Stimulated activated CD4-positive, alpha-beta T cell treated with anti-CD3 and anti-CD28 coated beads, TNF-alpha, amount 100 ng/mL, for 4 hours (primary cell): ENCODE results near the gene YRDC.

ENCODE experiments used
- DNase-seq, 3 experiments: peaks; one replicate each; pipeline ENCODE4 v3.0.0-alpha.2; 2020; ENCODE audit warnings: low read depth in 3 of 3

YRDC gene

DNA sequence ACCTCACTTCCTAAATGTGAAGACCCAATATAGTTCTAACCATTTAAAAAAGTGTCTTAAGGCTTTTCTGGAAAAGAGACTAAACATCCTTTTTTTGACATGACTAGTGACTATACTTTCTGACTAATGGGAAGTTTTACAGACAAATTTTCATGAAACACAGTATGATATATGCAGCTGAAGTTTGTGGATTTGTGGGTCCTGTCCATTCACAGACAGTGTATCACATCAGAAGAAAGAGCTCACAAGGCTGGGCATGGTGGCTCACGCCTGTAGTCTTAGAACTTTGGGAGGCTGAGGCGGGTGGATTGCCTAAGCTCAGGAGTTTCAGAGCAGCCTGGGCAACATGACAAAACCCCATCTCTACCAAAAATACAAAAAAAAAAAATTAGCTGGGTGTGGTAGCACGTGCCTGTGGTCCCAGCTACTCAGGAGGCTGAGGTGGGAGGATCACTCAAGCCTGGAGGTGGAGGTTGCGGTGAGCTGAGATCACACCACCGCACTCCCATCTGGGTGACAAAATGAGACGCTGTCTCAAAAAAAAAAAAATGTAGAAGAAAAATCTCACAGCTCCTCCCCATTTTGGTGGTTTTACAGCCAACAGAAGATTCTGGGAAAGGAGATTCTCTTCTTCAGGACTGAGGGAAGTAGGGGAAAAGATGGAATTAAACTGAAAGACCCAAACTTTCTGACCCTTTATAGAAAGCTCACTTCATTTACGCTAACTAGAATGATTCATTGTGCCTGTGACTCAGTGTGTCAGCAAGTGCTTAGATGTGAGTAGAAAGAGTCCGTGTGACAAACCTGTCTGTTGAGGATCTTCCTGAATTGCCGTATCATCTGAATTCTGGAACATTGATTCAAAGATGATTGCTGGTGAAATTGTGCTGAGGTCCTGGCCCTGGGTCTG, 15.2 kb upstream of the YRDC start:
- no peak for DNase-seq

DNA sequence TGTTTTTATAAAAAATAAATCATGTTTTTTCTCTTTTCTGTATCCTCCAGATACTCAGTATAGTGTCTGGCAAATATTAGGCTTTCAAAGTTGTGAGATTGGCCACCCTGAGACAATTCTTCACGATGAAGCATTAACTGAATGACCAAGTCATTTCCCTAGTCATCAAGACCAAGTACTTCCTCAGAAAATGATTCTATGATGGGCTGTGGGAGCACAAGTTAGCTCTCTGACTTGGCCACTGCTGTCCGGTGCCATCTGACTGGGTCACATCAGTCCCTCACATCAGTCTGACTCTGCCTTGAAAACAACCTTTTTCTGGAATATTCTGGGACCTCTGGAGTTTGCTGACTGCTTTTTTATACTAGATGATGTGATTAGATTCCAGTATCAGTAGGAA, 13.5 kb upstream of the YRDC start:
- DNase-seq = no peak

DNA sequence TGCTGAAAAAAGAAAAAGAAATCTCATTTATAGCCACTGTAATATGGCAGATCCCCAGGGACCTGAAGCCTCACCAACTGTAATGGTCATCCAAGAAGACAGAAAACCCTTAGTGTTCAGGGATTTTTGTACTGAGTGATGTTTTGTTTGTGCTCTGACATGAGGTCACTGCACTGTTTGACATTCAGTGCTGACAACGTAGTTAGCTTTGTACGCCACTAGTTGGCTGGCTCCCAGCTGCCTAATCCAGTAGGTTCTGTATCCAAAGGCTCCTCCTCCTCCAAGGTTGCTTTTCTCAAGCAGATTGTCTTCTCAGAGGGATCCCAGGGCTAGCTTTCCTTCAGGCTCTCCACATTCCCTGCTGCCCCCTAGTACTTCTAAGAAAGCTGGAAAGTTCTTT, 9.5 kb upstream of the YRDC start:
- no peak for DNase-seq

DNA sequence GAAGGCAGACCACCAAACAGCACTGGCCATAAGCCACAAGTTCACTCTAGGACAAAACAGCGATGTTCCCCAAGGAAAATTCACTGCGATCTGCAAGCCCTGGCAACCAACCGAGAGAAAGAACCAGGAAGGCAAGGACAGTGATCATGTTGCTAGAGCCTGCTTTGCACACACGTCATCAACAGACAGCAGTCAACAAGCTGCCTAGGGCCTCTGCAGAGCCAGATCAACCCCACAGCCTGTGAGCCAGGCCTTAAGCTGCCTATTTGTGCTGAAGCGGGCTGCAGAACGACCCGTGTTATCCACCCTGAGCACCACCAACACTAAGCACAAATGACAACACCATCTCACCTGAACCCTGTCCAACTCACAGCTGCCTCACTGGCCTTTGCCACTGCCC, 6.2 kb upstream of the YRDC start:
- DNase-seq = no peak

DNA sequence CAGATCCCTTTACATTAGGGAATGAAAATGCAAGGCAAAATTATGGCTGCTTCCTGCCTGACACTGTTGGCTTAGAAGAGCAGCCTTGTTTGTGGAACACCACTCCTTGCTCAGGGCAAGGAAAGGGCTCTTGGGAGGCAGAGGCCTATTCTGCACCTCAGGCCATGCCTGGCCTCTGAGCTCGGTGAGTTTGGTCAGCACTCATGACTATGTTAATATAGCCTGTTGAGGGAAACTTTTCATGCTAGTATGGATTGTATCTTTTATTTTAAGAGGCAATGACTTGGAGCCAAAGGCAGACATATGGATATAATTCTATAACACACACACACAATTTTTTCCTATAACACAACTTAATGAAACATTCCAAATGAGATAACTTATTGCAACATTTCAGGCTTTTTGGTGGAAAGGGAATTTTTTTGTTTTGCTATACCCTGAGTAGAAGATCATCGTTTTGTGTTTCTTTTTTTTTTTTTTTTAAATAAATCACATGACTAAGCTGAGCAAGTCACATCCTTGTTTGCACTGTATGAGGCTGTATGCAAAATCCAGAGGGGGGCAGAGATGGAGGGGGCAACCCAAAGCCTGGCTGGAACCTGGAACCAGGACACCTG, 5.6 kb upstream of the YRDC start:
- no peak for DNase-seq

DNA sequence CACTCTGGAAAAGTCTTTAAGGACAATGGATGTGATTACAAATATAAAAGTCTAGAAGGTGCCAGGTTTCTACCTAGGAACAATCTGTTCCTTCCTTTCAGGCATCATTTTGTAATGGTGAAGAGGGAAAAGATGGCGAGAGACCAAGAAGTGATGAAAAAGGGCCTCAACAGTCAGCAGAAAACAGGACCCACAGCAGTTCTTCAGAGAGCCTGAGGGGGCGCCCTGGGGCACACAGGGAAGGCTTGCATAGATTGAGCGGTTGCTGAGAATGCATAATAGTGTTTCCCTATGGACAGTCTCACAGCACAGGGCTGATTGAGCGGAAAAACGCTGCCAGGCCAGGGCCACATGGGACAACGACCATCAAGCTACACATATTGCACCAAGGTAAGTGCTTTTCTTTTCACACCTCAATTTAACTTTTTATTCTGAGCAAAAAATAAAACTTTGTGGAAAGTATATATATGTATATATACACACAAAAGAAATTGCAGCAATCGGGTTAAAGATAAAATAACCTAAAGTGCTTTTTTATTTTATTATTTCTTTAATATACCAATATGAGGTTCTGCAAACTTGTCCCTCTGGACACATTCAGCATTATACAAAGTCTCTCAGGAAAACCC, 3.1 kb upstream of the YRDC start:
- peak; percentile 29 to 36 (median 35) for DNase-seq

DNA sequence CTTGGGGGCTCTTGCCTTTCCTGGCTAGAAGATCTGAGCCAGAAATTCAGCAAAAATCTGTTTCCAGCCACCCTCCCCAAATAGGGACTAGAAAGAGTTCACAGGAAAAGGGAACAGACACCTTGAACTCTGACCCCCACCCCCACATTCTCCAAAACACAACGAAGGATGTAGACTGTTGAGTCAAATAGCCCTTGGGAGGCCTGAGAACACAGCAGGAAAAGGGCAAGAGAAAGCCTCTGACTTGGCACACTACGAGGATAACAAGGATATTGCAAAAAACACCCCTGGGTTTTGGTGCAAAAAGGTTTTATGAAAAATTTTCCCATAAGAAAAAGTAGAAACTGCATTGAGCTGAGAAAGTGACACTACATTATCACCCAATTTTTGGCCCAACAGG, 1.9 kb upstream of the YRDC start:
- no peak for DNase-seq

DNA sequence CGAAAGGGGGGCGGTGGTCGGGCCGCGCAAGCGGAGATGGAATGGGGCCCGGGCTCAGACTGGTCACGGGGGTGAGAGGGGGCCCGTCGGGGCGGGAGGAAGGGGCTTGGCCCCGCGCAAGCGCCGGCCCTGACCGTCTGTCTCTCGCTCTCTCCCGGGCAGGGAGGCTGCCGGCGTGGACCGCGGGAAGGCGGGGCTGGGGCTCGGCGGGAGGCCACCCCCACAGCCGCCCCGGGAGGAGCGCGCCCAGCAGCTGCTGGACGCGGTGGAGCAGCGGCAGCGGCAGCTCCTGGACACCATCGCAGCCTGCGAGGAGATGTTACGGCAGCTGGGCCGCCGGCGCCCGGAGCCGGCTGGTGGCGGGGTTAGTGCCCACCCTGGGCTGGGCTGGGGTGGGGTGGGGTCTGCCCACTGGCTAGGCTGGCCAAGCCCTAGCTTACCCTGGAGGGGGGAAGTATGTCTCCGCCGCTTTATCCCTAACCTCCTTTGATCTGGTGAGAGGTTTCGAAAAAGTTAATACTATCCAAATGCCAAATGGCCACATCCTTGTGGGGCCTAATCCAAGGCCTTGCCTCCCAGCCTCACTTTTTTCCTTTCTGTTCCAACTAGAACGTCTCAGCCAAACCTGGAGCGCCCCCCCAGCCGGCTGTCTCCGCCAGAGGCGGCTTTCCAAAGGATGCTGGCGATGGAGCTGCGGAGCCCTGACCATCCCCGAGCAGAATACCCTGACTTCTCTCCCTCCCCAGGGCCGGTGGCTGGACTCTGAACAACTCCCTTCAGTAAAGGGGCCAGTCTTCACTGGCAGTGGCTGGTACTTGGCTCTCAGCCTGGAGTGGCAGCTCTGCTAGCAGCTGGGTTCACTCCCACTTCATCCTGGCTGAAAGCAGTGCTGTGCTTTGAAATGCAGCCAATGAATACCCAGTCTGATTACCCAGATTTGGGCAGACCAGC, 636 bp upstream of the YRDC start:
- peak in 1 of 3 experiments; percentile 22 for DNase-seq

DNA sequence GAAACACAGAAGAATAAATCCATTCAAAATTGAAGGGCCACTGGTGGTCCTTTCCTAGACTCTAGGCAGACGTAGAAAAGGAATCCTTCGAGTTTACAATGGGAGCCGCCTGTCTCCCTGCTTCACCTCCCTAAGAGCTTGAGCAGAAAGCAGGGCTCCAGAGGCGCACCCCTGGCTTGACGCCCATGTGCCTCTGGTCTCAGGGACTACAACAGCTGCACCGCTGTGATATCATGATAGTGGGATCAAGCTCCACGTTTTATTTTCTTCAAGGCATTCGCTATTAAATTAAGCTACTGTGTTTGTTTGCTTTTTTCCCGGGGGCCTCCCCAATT, 821 bp downstream of the YRDC start:
- DNase-seq = no peak

DNA sequence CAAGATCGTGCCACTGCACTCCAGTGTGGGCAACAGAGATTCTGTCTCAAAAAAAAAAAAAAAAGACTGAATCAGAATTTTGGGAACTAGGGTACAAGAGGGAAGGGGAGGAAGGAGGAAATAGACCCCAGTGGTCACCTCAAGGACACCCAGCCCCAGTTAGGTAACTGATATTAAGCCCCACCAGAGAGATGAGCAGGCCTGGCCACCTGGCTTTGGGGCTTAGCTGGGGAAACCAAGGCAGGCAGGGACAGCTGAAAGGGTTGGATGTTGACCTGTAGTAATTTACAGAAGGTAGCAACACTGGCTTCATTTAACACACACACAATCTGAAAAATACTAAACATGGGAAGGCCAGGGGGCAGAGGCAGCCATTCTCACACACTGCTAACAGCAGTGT, 5.6 kb downstream of the YRDC start:
- DNase-seq = no peak

DNA sequence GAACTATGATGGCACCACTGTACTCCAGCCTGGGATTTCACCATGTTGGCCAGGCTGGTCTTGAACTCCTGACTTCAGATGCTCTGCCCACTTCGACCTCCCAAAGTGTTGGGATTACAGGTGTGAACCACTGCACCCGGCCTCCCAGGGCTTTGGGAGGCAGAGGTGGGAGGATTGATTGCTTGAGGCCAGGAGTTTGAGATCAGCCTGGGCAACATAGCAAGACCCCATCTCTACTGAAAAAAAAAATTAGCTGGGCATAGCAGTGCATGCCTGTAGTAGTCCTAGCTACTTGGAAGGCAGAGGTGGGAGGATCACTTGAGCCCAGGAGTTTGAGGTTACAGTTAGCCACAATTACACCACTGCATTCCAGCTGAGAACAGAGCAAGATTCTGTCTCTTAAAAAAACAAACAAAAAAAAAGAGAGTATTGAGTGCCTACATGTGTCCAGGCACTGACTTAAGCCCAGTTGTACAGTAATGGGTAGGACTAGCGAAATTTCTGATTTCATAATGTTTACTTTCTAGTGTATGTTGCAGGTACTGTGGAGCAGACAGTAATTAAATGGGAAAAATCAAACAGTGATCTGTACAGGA, 10.2 kb downstream of the YRDC start:
- no peak for DNase-seq

DNA sequence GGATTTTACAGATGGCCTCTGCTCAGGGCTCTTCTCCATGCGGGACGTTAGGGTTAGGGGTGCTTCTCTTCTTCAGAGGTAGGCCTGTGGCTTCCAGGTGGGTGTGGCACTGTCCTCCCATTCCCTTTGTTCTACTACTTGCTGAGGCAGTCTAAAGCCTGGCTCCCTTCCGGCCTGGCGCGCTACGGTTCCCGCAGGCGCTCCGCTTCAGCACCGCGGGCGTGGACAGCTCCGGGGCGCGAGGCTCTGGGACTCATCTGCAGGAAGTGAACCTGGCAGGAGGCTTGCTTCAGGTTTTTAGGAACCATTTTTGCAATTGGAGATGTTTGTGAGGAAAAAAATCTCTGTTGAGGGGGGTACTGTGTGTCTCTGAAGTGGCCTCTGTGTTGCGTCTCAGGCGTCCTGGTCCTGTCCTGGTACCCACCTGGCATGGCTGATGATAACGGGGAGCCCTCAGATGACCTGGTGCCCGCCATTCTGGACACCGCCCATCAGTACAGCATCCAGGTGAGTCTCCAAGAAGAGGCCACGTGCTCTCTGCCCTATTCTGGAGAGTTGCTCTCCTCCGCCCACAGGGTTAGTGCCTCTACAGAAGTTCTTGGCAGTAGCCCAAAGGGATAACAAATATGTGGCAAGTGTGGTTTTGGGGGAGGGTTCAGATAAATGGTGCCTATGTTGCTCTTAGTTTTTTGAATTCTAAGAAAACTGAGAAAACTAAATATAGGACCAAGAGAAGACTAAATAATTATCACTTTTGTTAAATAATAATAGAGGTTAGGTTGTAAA, 12.5 kb downstream of the YRDC start:
- DNase-seq = no peak

DNA sequence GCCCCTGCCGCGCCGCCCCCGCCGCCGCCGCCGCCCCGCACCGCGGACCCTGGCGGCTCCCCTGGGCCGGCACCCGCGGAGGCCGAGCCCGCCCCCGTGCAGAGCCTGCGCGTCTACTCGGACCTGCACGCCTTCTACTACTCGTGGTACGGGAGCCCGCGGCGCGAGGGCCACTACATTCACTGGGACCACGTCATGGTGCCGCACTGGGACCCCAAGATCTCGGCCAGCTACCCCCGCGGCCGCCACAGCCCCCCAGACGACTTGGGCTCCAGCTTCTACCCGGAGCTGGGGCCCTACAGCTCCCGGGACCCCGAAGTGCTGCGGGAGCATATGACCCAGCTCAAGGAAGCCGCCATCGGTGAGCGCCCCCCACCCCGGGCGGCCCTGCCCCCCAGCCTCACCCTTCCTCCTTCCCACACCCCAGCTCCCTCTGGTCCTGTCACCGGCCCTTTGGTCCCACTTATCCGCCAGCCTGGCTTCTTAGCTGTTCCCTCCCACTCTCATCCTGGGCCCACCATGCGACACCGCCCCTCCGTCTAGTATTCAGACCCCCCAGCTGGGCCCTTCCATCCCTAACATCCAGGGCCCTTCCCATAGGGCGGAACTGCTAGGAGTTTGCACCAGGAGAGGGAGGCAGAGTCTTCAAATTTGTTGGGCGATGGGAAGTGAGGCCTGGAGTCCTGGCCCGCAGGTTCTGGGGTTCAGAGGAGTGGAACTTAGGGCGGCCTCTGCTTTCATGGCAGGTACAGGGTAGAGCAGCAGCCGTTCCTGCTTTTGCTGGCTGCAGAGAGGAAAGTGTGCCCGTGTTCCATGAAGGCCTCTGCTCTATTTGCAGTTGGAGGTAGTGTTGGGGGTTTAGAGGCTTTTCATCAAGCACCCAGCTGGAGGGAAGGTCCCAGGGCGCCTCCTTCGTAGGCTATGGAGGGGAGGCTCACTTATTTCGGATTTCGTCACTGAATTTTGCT, 13.4 kb downstream of the YRDC start:
- no peak for DNase-seq

DNA sequence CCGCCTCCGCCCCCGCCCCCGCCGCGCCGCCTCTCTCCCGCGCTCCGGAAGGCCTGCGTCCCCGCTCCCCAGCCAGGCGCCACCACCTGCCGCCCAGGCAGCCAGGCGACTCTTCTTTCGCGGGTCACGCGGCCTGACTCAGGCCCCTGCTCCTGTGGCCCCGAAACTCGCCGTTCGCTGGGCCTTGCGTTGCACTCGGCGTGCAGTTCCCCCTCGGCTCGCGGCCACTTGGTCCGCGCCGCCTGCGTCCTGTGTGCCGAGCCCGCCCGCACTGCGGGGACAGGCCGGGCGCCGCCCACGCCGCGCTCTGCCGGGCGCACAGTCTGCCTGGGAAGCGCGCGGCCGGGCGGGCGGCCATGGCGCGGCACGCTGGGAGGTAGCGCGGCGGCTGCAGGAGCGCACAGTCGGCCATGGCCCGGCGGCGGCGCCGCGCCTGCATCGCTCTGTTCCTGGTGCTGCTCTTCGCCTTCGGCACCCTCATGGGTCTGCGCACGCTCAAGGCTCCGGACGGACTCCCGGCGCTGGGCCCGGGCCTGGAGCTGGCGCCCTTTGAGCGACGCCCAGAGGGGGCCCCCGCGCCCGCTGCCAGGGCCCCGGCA, 14.1 kb downstream of the YRDC start, which contains the start of gene MANEAL:
Gene MANEAL (plus strand): TSS at position 75 of the 599 bp plus-strand sequence. CDS start 336 bp downstream, at position 411.
- no peak for DNase-seq

DNA sequence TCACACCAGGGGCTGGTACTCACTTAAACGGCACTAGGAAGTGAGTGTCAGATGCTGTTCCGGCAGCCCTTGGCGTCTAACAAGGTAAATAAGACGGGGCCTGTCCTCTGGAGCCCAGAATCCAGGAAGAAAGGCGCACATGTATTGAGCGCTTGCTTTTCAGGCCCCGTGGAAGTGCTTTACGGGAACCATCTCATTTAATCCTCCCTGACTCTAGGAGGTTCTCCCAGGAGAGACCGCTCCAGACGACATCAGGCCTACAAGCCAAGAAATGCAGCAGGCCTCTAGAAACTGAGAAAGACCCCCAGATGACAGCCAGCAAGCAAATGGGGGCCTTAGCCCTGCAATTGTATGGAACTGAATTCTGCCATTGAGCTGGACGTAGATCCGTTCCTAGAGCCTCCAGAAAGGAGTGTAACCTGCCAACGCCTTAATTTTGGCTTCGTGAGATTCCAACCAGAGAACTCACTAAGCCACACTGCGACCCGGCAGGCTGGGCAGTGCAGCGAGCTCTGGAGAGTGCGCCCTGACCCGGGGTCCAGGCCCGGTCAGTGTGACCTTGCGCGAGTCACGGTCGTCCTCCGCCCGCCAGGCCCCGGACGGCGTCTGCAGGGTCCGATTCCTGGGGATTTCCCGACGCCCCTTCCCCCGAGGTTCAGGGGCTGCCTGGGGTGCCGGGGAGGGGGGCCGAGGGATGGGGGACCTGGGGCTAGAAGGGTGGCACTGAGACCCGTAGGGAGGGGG, 14.9 kb downstream of the YRDC start:
- no peak for DNase-seq

DNA sequence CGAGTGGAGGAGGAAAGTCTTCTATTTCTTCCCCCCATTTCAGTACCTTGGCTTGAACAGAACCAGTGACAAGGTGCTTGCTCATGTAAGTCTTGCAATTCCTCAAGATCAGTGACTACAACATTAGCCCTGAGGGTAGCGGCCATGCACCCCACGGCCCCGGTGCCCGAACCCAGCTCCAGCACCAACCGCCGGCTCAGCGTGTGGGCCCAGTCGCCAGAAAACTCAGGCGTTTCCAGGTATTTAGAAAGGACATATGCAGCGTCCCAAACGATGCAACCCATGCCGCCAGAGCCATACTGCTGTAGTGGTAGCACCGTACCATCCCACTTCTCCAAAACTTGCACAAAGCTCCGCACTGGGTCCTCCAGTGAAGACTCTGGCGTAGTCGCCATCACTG, 25.5 kb downstream of the YRDC start:
- no peak for DNase-seq

DNA sequence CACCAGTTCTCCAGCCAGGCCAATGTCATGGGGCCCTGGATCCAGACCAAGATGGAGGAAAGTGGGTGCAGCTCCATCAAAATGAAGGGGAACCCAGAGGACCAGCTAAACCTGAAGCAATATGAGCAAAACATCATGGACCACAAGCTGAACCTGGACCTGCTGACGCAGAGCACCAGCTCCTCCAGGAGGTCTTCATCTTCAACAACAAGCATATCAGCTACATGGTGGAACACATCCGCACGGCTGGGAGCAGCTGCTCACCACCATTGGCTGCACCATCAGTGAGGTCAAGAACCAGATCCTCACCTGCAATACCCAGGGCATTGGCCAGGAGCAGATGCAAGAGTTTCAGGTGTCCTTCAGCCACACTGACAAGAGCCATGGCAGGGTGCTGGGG, 29.4 kb downstream of the YRDC start:
- DNase-seq = no peak

DNA sequence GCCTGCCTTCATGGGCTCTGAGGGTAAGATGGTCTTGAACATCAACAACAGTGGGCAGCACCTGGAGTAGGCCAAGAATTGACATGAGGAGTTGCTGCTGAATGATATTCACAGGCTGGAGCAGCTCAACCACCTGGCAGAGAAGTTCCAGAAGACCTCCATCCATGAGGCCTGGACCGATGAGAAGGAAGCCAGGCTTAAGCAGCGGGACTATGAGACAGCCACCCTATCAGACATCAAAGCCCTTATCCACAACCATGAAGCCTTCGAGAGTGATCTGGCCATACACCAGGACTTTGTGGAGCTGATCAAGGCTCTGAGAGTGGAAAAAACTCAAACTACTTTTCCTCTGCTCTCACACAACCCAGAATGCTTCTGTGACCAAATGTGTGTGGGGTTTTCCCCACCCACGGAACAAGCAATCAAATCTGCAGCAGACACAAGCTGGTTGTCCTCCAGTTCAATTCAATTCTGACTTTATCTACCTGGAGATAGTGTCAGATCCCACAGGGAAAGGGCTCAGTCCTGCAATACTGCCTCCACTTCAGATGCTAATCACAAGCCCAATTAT, 31.0 kb downstream of the YRDC start:
- peak in 1 of 3 experiments; percentile 17 for DNase-seq
